ENCODE data around the gene ERBB2.
"Not testable (repeated sequence)": the region's sequence is repeated elsewhere in the genome, so short reads cannot be mapped to it uniquely, and the experiment has no call there.

Gene ERBB2

GRCh38 chr17:39742856-39743436, 43.1 kb downstream of the ERBB2 start:
- in situ Hi-C loops (cut with MboI; ENCODE audit: low sequenced_read_pairs) = no loop called here

- in situ Hi-C loops (cut with MboI; ENCODE audit: low sequenced_read_pairs) = no loop called here
Measured at GRCh38 chr17:39744075-39744835, 44.4 kb downstream of the ERBB2 start.

- in situ Hi-C loops (cut with MboI; ENCODE audit: low sequenced_read_pairs) = no loop called here
Measured at GRCh38 chr17:39744836-39745215, 45.0 kb downstream of the ERBB2 start.

GRCh38 chr17:39745335-39746144, 45.7 kb downstream of the ERBB2 start:
- in situ Hi-C loops (cut with MboI; ENCODE audit: low sequenced_read_pairs) = no loop called here

GRCh38 chr17:39746145-39746461, 46.2 kb downstream of the ERBB2 start:
- in situ Hi-C loops (cut with MboI; ENCODE audit: low sequenced_read_pairs) = no loop called here

- in situ Hi-C loops (cut with MboI; ENCODE audit: low sequenced_read_pairs) = no loop called here
Measured at GRCh38 chr17:39747745-39748144, 47.9 kb downstream of the ERBB2 start.

GRCh38 chr17:39748444-39749034, 48.7 kb downstream of the ERBB2 start:
- in situ Hi-C loops (cut with MboI; ENCODE audit: low sequenced_read_pairs) = not testable (repeated sequence)

GRCh38 chr17:39750131-39751015, 50.5 kb downstream of the ERBB2 start:
- in situ Hi-C loops (cut with MboI; ENCODE audit: low sequenced_read_pairs) = no loop called here

GRCh38 chr17:39751016-39751543, 51.2 kb downstream of the ERBB2 start:
- in situ Hi-C loops (cut with MboI; ENCODE audit: low sequenced_read_pairs) = no loop called here

- in situ Hi-C loops (cut with MboI; ENCODE audit: low sequenced_read_pairs) = no loop called here
Measured at GRCh38 chr17:39751637-39752036, 51.8 kb downstream of the ERBB2 start.

- in situ Hi-C loops (cut with MboI; ENCODE audit: low sequenced_read_pairs) = no loop called here
Measured at GRCh38 chr17:39752241-39752881, 52.5 kb downstream of the ERBB2 start.

GRCh38 chr17:39753514-39754160, 53.8 kb downstream of the ERBB2 start:
- in situ Hi-C loops (cut with MboI; ENCODE audit: low sequenced_read_pairs) = no loop called here

- in situ Hi-C loops (cut with MboI; ENCODE audit: low sequenced_read_pairs) = no loop called here
Measured at GRCh38 chr17:39754161-39754957, 54.5 kb downstream of the ERBB2 start.

GRCh38 chr17:39754958-39755553, 55.2 kb downstream of the ERBB2 start:
- in situ Hi-C loops (cut with MboI; ENCODE audit: low sequenced_read_pairs) = no loop called here

- in situ Hi-C loops (cut with MboI; ENCODE audit: low sequenced_read_pairs) = no loop called here
Measured at GRCh38 chr17:39755554-39756379, 55.9 kb downstream of the ERBB2 start.

- in situ Hi-C loops (cut with MboI; ENCODE audit: low sequenced_read_pairs) = no loop called here
Measured at GRCh38 chr17:39756380-39757079, 56.7 kb downstream of the ERBB2 start.

GRCh38 chr17:39757176-39757662, 57.4 kb downstream of the ERBB2 start:
- in situ Hi-C loops (cut with MboI; ENCODE audit: low sequenced_read_pairs) = no loop called here
